IMR-90 (cell line): ENCODE data around the gene GNG2. TPM values are rescaled to one million over a fixed set of nuclear protein-coding genes. Genes with fewer than 3 reads are reported as not detected.

ENCODE experiments used
- ATAC-seq: fragments of 200-7000 bp; cut with Tn5 transposase; 2 replicates; pipeline ENCODE4 v1.9.1; 2020; ENCODE audit warnings: low read depth, mild to moderate bottlenecking, moderate library complexity
- BruUV-seq: library from RNA; stranded (reverse); fragments of 400-500 nt; replicated peaks from 2 replicates; lab custom pipeline; 2021; lab: Mats Ljungman, UMichigan
- CTCF ChIA-PET: fragments of 300-600 bp; formaldehyde crosslinking; extraction: SDS; loops from one replicate; lab custom pipeline; 2021; ENCODE audit warnings: antibody characterized with exemption; lab: Yijun Ruan, JAX
- POLR2A ChIA-PET: fragments of 300-600 bp; sonication (Branson Sonifier 250); formaldehyde crosslinking; loops from one replicate; lab custom pipeline; 2022; ENCODE audit warnings: antibody characterized with exemption; ENCODE audit not compliant: unreplicated experiment; lab: Charles Lee
- DNase-seq: peaks from one replicate; pipeline ENCODE4 v3.0.0; 2013
- H2AFZ ChIP-seq: replicated peaks from 2 replicates; pipeline ENCODE3; 2013; ENCODE audit warnings: low read length, mild to moderate bottlenecking; ENCODE audit not compliant: poor library complexity
- H2AK5ac ChIP-seq: 2 replicates; pipeline ENCODE4 v1.6.1; 2013; ENCODE audit warnings: low read depth, low read length, inconsistent platforms
- H2AK9ac ChIP-seq: replicated peaks from 2 replicates; pipeline ENCODE3; 2013; ENCODE audit warnings: mild to moderate bottlenecking, low read depth, low read length, moderate library complexity; ENCODE audit not compliant: poor library complexity
- H2BK120ac ChIP-seq: 2 replicates; pipeline ENCODE4 v1.6.1; 2013; ENCODE audit warnings: low read depth, low read length, inconsistent platforms
- H2BK15ac ChIP-seq: 3 replicates; pipeline ENCODE4 v1.6.1; 2013; ENCODE audit warnings: low read depth, low read length, inconsistent platforms
- H2BK20ac ChIP-seq: 2 replicates; pipeline ENCODE4 v1.6.1; 2013; ENCODE audit warnings: low read depth, mild to moderate bottlenecking, inconsistent platforms, low read length, moderate library complexity
- H2BK5ac ChIP-seq: 2 replicates; pipeline ENCODE4 v1.6.1; 2013; ENCODE audit warnings: mild to moderate bottlenecking, low read depth, low read length, inconsistent platforms; ENCODE audit not compliant: poor library complexity, severe bottlenecking
- H3K14ac ChIP-seq: replicated peaks from 2 replicates; pipeline ENCODE4 v1.6.1; 2013; ENCODE audit warnings: low read depth, low read length, inconsistent platforms
- H3K18ac ChIP-seq: 2 replicates; pipeline ENCODE4 v1.6.1; 2013; ENCODE audit warnings: low read depth, low read length, control low read depth
- H3K23ac ChIP-seq: 2 replicates; pipeline ENCODE4 v1.6.1; 2013; ENCODE audit warnings: low read depth, low read length, inconsistent platforms
- H3K27ac ChIP-seq: 2 replicates; pipeline ENCODE4 v1.5.1; 2013; ENCODE audit warnings: mild to moderate bottlenecking, control low read depth, low read length; ENCODE audit not compliant: insufficient read depth
- H3K27me3 ChIP-seq: 2 replicates; pipeline ENCODE4 v1.6.1; 2013; ENCODE audit warnings: low read length; ENCODE audit not compliant: control insufficient read depth, insufficient read depth
- H3K36me3 ChIP-seq: 2 replicates; pipeline ENCODE4 v1.6.1; 2013; ENCODE audit warnings: low read length, mixed read lengths; ENCODE audit not compliant: control insufficient read depth, insufficient read depth
- H3K4ac ChIP-seq: 2 replicates; pipeline ENCODE4 v1.6.1; 2013; ENCODE audit warnings: low read depth, low read length, inconsistent platforms
- H3K4me1 ChIP-seq: 2 replicates; pipeline ENCODE4 v1.6.1; 2013; ENCODE audit warnings: low read length, mixed read lengths; ENCODE audit not compliant: control insufficient read depth, insufficient read depth
- H3K4me2 ChIP-seq: 2 replicates; pipeline ENCODE4 v1.6.1; 2013; ENCODE audit warnings: low read depth, mild to moderate bottlenecking, control low read depth, low read length, moderate library complexity
- H3K4me3 ChIP-seq: 2 replicates; pipeline ENCODE4 v1.5.1; 2013; ENCODE audit warnings: low read depth, mild to moderate bottlenecking, control low read depth, low read length, moderate library complexity; ENCODE audit not compliant: insufficient read depth
- H3K56ac ChIP-seq: 2 replicates; pipeline ENCODE4 v1.6.1; 2013; ENCODE audit warnings: low read length, inconsistent platforms; ENCODE audit not compliant: insufficient read depth; ENCODE audit errors: extremely low read depth
- H3K79me1 ChIP-seq, 2 experiments: 2 replicates each; pipeline ENCODE4 v1.6.1; 2013; ENCODE audit warnings: low read length in 2 of 2, inconsistent platforms in 1 of 2, low read depth in 1 of 2
- H3K9ac ChIP-seq: 2 replicates; pipeline ENCODE4 v1.6.1; 2013; ENCODE audit warnings: low read depth, low read length, control low read depth
- H3K9me1 ChIP-seq: 2 replicates; pipeline ENCODE4 v1.6.1; 2013; ENCODE audit warnings: low read length, inconsistent platforms; ENCODE audit not compliant: insufficient read depth
- H3K9me3 ChIP-seq: 2 replicates; pipeline ENCODE4 v1.6.1; 2013; ENCODE audit warnings: low read length; ENCODE audit not compliant: control insufficient read depth, insufficient read depth
- H4K20me1 ChIP-seq: 2 replicates; pipeline ENCODE4 v1.6.1; 2013; ENCODE audit warnings: low read length, inconsistent platforms; ENCODE audit not compliant: insufficient read depth
- H4K5ac ChIP-seq: 2 replicates; pipeline ENCODE4 v1.6.1; 2013; ENCODE audit warnings: mild to moderate bottlenecking, low read depth, low read length, control low read depth
- H4K8ac ChIP-seq, 2 experiments: 2 replicates each; pipeline ENCODE4 v1.6.1; 2013; ENCODE audit warnings: low read depth in 2 of 2, low read length in 2 of 2, control low read depth in 1 of 2, inconsistent platforms in 1 of 2
- H4K91ac ChIP-seq: 2 replicates; pipeline ENCODE4 v1.6.1; 2013; ENCODE audit warnings: low read depth, low read length, inconsistent platforms; ENCODE audit not compliant: insufficient read depth
- CTCF ChIP-seq: conservative IDR thresholded peaks from 2 replicates; pipeline ENCODE4 v1.5.1; 2012; ENCODE audit warnings: mild to moderate bottlenecking, low read depth, low read length, improper control_type of control experiment
- FOS ChIP-seq: fragments of 150-350 bp; IDR thresholded peaks from 2 replicates; pipeline ENCODE4 v1.6.1; 2016; ENCODE audit warnings: low read depth, low read length
- MXI1 ChIP-seq: IDR thresholded peaks from 2 replicates; pipeline ENCODE4 v1.6.1; 2012; ENCODE audit warnings: low read depth, mild to moderate bottlenecking, low read length, moderate library complexity, borderline replicate concordance
- NFE2L2 ChIP-seq: fragments of 150-350 bp; IDR thresholded peaks from 2 replicates; pipeline ENCODE4 v1.6.1; 2016; ENCODE audit warnings: low read depth, mild to moderate bottlenecking, low read length
- POLR2A ChIP-seq: IDR thresholded peaks from 2 replicates; pipeline ENCODE4 v1.6.1; 2012; ENCODE audit warnings: mild to moderate bottlenecking, low read depth, low read length
- RAD21 ChIP-seq: IDR thresholded peaks from 2 replicates; pipeline ENCODE4 v1.6.1; 2012; ENCODE audit warnings: low read length, improper control_type of control experiment
- RCOR1 ChIP-seq: IDR thresholded peaks from 2 replicates; pipeline ENCODE4 v1.6.1; 2012; ENCODE audit warnings: mild to moderate bottlenecking, low read length, improper control_type of control experiment; ENCODE audit not compliant: insufficient replicate concordance
- RFX5 ChIP-seq: IDR thresholded peaks from 2 replicates; pipeline ENCODE4 v1.8.0; 2012; ENCODE audit warnings: low read depth, mild to moderate bottlenecking, low read length, moderate library complexity
- USF2 ChIP-seq: fragments of 150-350 bp; IDR thresholded peaks from 2 replicates; pipeline ENCODE4 v1.6.1; 2017; ENCODE audit warnings: mild to moderate bottlenecking, antibody characterized with exemption, low read length, low read depth
- dilution Hi-C: fragments of 300-500 bp; cut with HindIII; formaldehyde crosslinking; loops from one replicate; pipeline ENCODE4 v1.14.3; 2018; ENCODE audit warnings: low sequenced_read_pairs; ENCODE audit not compliant: unreplicated experiment
- in situ Hi-C: fragments of 300-500 bp; cut with MboI; formaldehyde crosslinking; loops from 3 replicates; pipeline ENCODE4 v1.14.3; 2019; ENCODE audit warnings: low sequenced_read_pairs, inconsistent platforms, mixed read lengths
- intact Hi-C: fragments of 100-400 bp; cut with micrococcal nuclease; formaldehyde crosslinking; loops from 2 replicates; pipeline ENCODE4 v1.10.0; 2022
- polyA plus RNA-seq, 3 experiments: library from polyadenylated mRNA; depleted of rRNA; stranded (reverse); fragments of >200 nt; gene quantifications; 2 replicates each; pipeline ENCODE4 v1.2.3, GENCODE V29; 2012; ENCODE audit warnings: low replicate concordance in 1 of 3
- total RNA-seq: library from RNA; depleted of rRNA; stranded (reverse); fragments of >200 nt; gene quantifications from 2 replicates; pipeline ENCODE4 v1.2.3, GENCODE V29; 2012

GNG2 gene
- total and polyA plus RNA-seq, 2 of the 4 experiments (the other 2 are of a cell fraction), result 13.1 to 14.6 TPM

- TF ChIP-seq USF2 (no peak), NFE2L2 (no peak), RFX5 (no peak), POLR2A (no peak)
These were observed at the start of gene GNG2 (continued) for GRCh38 chr14:51860164-51860824.

- Histone ChIP-seq H3K4me2 (no peak overlapping the region), H2BK120ac (no peak overlapping the region), H4K91ac (no peak overlapping the region), H4K8ac (no peak overlapping the region), H3K4me3 (no peak overlapping the region), H3K56ac (no peak overlapping the region), H3K9me3 (peaks cover 8% of the 10 kb centered on the region), H3K36me3 (no peaks in the 10 kb centered on the region), H3K18ac (no peak overlapping the region), H2BK20ac (no peak overlapping the region), H2BK15ac (no peak overlapping the region), H2AK5ac (no peak overlapping the region), H2AFZ (no peak overlapping the region), H2AK9ac (no peak overlapping the region), H4K20me1 (no peaks in the 10 kb centered on the region), H3K23ac (no peak overlapping the region), H3K9ac (no peak overlapping the region), H3K4ac (no peak overlapping the region), H2BK5ac (no peak overlapping the region), H4K5ac (no peak overlapping the region), H3K27me3 (peaks cover 2% of the 10 kb centered on the region; the same call in 1 of the 2 replicates), H3K27ac (no peak overlapping the region), H3K14ac (no peak overlapping the region), H3K9me1 (no peaks in the 10 kb centered on the region), H3K79me1 (no peaks in the 10 kb centered on the region), H3K4me1 (no peaks in the 10 kb centered on the region; the same call in 1 of the 2 replicates)
- ChIA-PET CTCF (no interaction called here), POLR2A (no interaction called here)
- DNase-seq, result no peak
- intact Hi-C loops, result no loop called here
- TF ChIP-seq MXI1 (no peak), RCOR1 (no peak), CTCF (no peak), NFE2L2 (no peak), USF2 (no peak), RAD21 (no peak), FOS (no peak)
- in situ Hi-C loops, result no loop called here
- BruUV-seq, result no TSS peak
- no peak for ATAC-seq
- dilution Hi-C loops, result no loop called here
These were observed 48.7 kb upstream of the GNG2 start for GRCh38 chr14:51811706-51812105.
